Liver (tissue), 3 donors: ENCODE measurements around the gene SMCO4.

ENCODE experiments used
- CTCF ChIP-seq: fragments of 150-350 bp; IDR thresholded peaks from 2 replicates; pipeline ENCODE4 v1.5.1; 2017; ENCODE audit warnings: improper control_type of control experiment, low read depth, low read length; ENCODE audit not compliant: missing input control
- JUND ChIP-seq, 2 donors: IDR thresholded peaks; 2 replicates each; pipeline ENCODE4 v1.6.1; 2016; ENCODE audit warnings: antibody characterized with exemption in 2 of 2
- MAX ChIP-seq: IDR thresholded peaks from 2 replicates; pipeline ENCODE4 v1.6.1; 2016; ENCODE audit warnings: antibody characterized with exemption
- SP1 ChIP-seq: IDR thresholded peaks from 2 replicates; pipeline ENCODE4 v1.6.1; 2018; ENCODE audit warnings: antibody characterized with exemption, mild to moderate bottlenecking
- TAF1 ChIP-seq: conservative IDR thresholded peaks from 2 replicates; pipeline ENCODE4 v1.6.1; 2016; ENCODE audit warnings: antibody characterized with exemption, mild to moderate bottlenecking
- ZBTB33 ChIP-seq: IDR thresholded peaks from 2 replicates; pipeline ENCODE4 v1.6.1; 2016; ENCODE audit warnings: antibody characterized with exemption
- donor health status: healthy.
- donor health status: healthy.

- TF ChIP-seq SP1 (no peak), ZBTB33 (no peak), CTCF (no peak), TAF1 (no peak), MAX (no peak), JUND (IDR thresholded peaks at IDR 0.05) (no peak)
These were observed 44.5 kb downstream of the SMCO4 start for GRCh38 chr11:93498641-93499040.
